Thoracic aorta (tissue), 2 donors: ENCODE measurements around the gene ATXN7L1. TPM values are rescaled to one million over a fixed set of nuclear protein-coding genes. Genes with fewer than 3 reads are reported as not detected.

ENCODE experiments used
- ATAC-seq: fragments of 150-250 bp; one replicate; pipeline ENCODE4 v1.8.0; 2017; ENCODE audit warnings: low read depth; ENCODE audit not compliant: insufficient number of reproducible peaks, low FRiP score
- DNase-seq: peaks from one replicate; pipeline ENCODE4 v3.0.0-alpha.2; 2020; ENCODE audit warnings: low spot score
- H3K27ac ChIP-seq, 2 donors: fragments of 200-600 bp; sonication (generic); 1 replicate in 1 of 2; 2 replicates in 1 of 2; pipeline ENCODE4 v1.5.1; 2016; ENCODE audit warnings: mild to moderate bottlenecking in 2 of 2, moderate library complexity in 2 of 2
- H3K27me3 ChIP-seq: fragments of 200-600 bp; sonication (generic); replicated peaks from 2 replicates; pipeline ENCODE4 v1.6.0; 2016; ENCODE audit warnings: mild to moderate bottlenecking; ENCODE audit not compliant: insufficient read depth
- H3K36me3 ChIP-seq: fragments of 200-600 bp; sonication (generic); one replicate; pipeline ENCODE4 v1.5.1; 2016
- H3K4me1 ChIP-seq, 2 donors: fragments of 200-600 bp; sonication (generic); 1 replicate in 1 of 2; 2 replicates in 1 of 2; pipeline versions ENCODE4 v1.5.1 to v1.6.0; 2016; ENCODE audit warnings: low read depth in 2 of 2, mild to moderate bottlenecking in 1 of 2; ENCODE audit not compliant: control insufficient read depth in 1 of 2
- H3K4me3 ChIP-seq: fragments of 200-600 bp; sonication (generic); 2 replicates; pipeline ENCODE4 v1.5.1; 2016; ENCODE audit warnings: mild to moderate bottlenecking
- H3K9me3 ChIP-seq: fragments of 200-600 bp; sonication (generic); 2 replicates; pipeline ENCODE4 v1.5.1; 2016
- CTCF ChIP-seq: fragments of 200-600 bp; sonication (generic); IDR thresholded peaks from one replicate; pipeline ENCODE4 v1.5.1; 2019; ENCODE audit warnings: antibody characterized with exemption
- total RNA-seq, 2 donors: library from RNA; depleted of rRNA; stranded (reverse); fragments of >200 nt; gene quantifications; one replicate each; pipeline versions ENCODE4 v1.1.0 to v1.2.3, GENCODE V29; 2016

Gene ATXN7L1
- total RNA-seq, 2 donors from 2014 or later = 11.6 to 13.4 TPM

- ATAC-seq (no peak), DNase-seq (no peak)
- H3K9me3 ChIP-seq = no peaks in the 10 kb centered on the region
- TF ChIP-seq CTCF = no peak
- no peak overlapping the region for H3K27ac ChIP-seq
- no peaks in the 10 kb centered on the region for H3K36me3 ChIP-seq
- H3K4me1 ChIP-seq = peaks cover 0 to 5% of the 10 kb centered on the region in 2 donors
- H3K27me3 ChIP-seq = no peaks in the 10 kb centered on the region
- H3K4me3 ChIP-seq = no peak overlapping the region
Measured at GRCh38 chr7:105591522-105591921, 284.9 kb downstream of the ATXN7L1 start.

GRCh38 chr7:105590793-105591192, 285.6 kb downstream of the ATXN7L1 start:
- Histone ChIP-seq H3K9me3 (no peaks in the 10 kb centered on the region), H3K27ac (no peak overlapping the region), H3K36me3 (no peaks in the 10 kb centered on the region), H3K4me1 (peaks cover 0 to 5% of the 10 kb centered on the region in 2 donors), H3K27me3 (no peaks in the 10 kb centered on the region), H3K4me3 (no peak overlapping the region)
- ATAC-seq (no peak), DNase-seq (no peak)
- TF ChIP-seq CTCF = no peak

GRCh38 chr7:105589356-105590077, 286.9 kb downstream of the ATXN7L1 start:
- TF ChIP-seq CTCF = no peak
- no peaks in the 10 kb centered on the region for H3K36me3 ChIP-seq
- no peak overlapping the region for H3K27ac ChIP-seq
- H3K4me3 ChIP-seq = no peak overlapping the region
- no peaks in the 10 kb centered on the region for H3K27me3 ChIP-seq
- no peak for DNase-seq
- no peak for ATAC-seq
- H3K9me3 ChIP-seq = no peaks in the 10 kb centered on the region
- H3K4me1 ChIP-seq = peaks cover 0 to 5% of the 10 kb centered on the region in 2 donors

- ATAC-seq = no peak
- peaks cover 0 to 5% of the 10 kb centered on the region in 2 donors for H3K4me1 ChIP-seq
- H3K36me3 ChIP-seq = no peaks in the 10 kb centered on the region
- no peak overlapping the region for H3K27ac ChIP-seq
- no peaks in the 10 kb centered on the region for H3K9me3 ChIP-seq
- H3K4me3 ChIP-seq = no peak overlapping the region
- DNase-seq = no peak
- no peaks in the 10 kb centered on the region for H3K27me3 ChIP-seq
- TF ChIP-seq CTCF = no peak
Measured at GRCh38 chr7:105587909-105588635, 288.3 kb downstream of the ATXN7L1 start.

GRCh38 chr7:105585850-105586500, 290.4 kb downstream of the ATXN7L1 start:
- Histone ChIP-seq H3K27me3 (no peaks in the 10 kb centered on the region), H3K27ac (no peak overlapping the region), H3K4me3 (no peak overlapping the region), H3K4me1 (peaks cover 0 to 12% of the 10 kb centered on the region in 2 donors), H3K36me3 (no peaks in the 10 kb centered on the region), H3K9me3 (no peaks in the 10 kb centered on the region)
- ATAC-seq (no peak), DNase-seq (no peak)
- no peak for TF ChIP-seq CTCF
